Iris pigment epithelial cell (primary cell): ENCODE results near the gene CALN1.
A peak's percentile ranks its signal among the peaks of the same experiment; 100 is the strongest.
"Not testable (repeated sequence)": the region's sequence is repeated elsewhere in the genome, so short reads cannot be mapped to it uniquely, and the experiment has no call there.

Source experiments
- DNase-seq: peaks from one replicate; pipeline ENCODE4 v3.0.0-alpha.2; 2011; ENCODE audit warnings: low read depth

Gene CALN1

DNA sequence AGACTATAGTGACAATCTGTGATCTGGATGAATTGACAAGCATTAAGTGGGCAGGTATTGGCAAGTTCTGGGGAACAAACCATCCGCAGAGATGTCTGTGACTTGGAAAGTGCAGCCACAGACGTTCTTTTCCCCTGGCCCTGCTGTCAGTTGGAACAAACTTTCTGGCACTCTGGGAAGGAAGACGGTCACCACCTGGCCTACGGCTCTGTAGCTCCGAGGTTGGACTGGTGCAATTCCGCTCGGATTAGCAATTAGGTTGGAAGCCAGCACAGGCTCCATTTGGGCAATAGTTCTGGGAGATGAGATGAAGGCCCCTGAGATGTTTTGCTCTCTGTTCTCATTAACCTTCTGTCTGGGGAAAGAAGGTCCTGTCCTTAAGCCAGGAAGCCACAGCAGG, 437.5 kb downstream of the CALN1 start:
- no peak for DNase-seq

DNA sequence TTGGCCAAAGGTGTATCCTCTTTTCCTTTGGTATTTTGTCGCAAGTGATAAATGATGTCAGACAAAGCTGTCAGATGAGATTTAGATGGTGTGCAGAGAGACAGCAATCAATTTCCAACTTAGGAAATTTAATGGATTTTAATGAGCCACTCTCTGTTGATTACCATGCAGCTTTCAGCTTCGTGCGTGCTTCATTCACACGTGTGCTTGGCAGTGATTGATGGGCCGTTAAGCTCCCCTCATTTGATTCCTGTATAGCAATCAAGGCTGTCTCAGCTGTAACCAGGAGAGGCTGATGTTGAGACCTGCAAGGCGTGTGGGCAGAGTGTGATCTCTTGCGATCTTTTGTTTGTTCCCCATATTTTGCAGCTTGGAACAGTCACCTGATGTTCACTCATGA, 439.6 kb downstream of the CALN1 start:
- no peak for DNase-seq

DNA sequence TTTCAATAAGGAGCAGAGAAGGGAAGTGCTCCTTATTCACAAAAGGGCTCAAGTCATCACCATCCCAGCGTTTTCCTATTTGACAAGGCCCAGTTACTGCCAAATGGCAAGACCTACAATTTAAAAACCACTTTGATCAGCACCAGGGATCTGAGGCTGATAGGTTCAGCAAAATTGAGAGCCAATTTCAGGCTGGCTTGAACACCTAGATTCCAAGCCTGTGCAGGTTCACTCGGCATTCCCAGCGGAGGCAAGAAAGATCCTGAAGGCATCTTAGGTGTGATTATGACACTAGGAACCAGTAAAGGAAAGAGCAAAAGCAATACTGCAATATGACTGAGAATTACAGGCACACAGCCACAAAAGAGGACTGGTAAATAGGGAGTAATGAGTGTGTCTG, 441.4 kb downstream of the CALN1 start:
- no peak for DNase-seq

DNA sequence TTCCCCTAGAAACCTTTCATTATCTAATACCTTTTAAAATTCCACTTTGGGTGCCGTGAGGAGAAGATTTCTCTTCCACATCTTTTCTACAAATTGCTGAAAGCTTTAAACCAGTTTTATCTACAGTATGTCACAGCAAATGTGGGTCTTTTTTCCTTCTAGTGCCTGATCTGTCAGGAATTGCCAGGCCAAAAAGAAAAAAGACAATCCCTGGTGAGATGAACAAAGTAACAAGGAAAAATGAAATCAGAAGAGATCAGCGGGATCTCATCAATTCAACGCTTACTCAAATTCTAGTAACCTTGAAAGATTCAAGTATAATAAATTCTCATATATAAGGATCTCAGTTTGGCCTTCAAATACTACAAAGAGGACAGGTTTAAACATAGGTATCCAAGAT, 449.5 kb downstream of the CALN1 start:
- DNase-seq, result no peak

DNA sequence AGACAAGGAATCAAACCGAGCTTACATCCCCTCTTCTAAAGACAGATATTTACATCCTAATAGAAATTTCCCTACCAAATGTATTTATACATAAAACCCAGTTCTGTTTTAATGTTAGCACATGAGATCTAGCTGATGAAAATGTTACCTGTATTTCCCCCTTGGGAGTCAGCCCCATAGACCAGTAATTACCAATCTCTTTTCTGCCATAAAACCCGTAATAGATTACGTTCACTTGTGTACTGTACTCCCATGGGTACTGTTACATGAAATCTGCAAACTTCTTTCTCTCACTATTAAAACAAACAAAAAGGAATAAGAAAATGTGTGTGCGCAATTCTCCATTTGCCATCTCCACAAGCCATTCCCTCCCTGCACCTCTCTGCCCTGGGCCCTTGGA, 450.9 kb downstream of the CALN1 start:
- DNase-seq, result no peak

DNA sequence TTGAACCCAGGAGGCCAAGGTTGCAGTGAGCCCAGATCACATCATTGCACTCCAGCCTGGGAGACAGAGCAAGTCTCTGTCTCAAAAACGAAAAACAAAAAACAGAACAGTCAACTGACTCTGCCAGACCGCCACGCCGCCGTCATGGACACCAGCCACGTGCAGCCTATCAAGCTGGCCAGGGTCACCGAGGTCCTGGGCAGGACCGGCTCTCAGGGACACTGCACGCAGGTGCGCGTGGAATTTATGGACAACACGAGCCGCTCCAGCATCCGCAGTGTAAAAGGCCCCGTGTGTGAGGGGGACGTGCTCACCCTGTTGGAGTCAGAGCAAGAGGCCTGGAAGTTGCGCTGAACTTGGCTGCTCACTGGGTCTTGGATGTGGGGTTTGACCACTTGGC, 470.0 kb downstream of the CALN1 start:
- no peak for DNase-seq

DNA sequence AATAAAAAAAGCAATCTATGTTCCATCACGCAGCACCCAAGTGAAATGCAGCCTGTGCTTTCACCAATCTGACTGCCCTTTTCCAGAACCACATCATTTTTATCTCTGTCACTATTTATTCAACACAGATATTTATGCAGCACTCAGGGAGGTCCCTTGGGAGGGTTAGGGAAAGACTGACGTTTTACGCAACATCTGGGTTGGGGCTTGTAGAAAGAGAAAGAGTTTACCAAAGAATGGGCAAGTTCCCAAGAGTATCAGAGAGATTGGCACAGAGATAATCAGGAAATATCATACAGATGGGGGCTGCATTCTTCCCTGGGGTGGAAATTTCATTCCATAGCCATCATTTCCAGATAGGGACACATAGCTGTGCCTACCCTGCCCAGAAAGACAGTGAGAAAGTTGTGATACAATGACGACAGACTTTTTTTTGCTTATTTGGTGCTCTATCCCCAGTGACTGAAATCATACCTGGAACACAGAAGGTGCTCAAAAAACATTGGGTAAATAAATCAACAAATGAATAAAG, 474.2 kb downstream of the CALN1 start:
- DNase-seq, result no peak

DNA sequence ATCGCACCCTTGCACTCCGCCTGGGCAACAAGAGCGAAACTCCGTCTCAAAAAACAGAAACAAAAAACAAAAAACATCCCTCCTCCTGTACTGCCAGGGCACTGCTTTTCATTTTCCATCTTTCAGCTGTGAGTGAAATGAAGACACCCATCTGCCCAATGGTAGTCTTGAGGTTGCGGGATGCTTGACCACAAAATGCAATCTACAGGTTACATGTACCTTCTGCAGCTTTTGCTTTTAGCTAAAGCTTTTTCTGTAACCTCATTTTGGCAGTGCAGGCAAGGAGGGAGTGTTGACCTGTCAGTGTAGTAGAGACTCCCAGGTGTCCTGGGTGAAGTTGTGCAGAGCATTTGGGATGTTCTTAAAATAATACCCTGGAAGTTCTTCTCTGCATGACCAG, 476.5 kb downstream of the CALN1 start:
- DNase-seq, result no peak

DNA sequence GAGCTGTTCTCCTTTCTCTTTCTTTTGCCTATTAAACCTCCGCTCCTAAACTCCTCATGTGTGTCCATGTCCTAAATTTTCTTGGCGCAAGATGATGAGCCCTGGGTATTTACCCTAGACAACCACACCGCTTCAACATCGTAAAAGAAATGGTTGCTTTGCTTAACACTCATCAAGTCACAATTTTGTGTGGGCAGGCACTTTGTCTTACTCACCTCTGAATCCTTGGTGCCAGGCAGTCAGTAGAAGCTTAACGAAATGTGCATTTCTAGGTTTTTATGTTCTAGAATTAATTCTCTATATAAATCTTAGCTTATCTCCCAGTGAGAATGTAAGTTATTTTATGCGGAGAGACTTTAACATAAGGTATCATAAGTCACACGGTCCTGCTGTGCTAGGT, 478.7 kb downstream of the CALN1 start:
- DNase-seq, result no peak

DNA sequence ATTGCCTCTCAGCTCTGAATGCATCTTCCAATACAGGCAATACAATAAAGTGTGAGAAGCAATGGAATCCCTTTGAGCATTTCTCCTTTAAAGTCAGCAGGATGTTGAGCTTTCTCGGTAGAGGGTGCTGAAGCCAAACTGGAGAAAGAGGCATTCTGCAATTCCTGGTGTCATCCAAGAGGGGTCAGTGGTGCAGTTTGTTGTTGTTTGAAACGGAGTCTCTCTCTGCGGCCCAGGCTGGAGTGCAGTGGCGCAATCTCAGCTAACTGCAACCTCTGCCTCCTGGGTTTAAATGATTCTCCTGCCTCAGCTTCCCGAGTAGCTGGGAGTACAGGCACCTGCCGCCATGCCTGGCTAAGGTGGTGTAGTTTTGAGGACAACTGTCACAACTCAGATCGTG, 486.5 kb downstream of the CALN1 start:
- peak; percentile 3 for DNase-seq

DNA sequence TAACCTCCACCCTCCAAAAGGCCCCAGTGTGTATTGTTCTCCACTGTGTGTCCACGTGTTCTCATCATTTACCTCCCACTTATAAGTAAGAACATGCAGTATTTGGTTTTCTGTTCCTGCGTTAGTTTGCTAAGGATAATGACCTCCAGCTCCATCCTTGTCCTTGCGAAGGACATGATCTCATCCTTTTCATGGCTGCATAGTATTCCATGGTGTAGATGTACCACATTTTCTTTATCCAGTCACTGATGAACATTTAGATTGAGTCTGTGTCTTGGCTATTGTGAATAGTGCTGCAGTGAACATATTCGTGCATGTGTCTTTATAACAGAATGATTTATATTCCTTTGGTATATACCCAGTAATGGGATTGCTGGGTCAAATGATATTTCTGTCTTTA, 497.9 kb downstream of the CALN1 start:
- not testable (repeated sequence) for DNase-seq

DNA sequence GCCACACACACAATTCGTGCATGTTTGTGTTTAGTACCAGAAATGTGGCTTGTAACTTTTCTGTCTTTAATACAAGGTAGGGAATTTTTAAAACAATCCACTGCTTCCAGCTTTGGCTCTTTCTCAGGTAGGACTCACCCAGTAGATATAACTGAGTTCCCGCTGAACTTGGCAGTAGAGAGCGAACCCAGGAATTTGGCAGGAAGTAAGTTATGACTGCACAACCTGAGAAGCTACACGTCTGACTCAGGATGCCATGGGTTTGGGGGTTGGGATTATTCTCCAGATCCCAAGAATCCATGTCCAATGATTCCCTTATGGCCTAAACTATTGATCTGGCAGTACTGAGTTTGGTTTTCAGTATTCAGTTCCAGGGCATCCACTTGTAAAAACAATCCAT, 499.7 kb downstream of the CALN1 start:
- no peak for DNase-seq

DNA sequence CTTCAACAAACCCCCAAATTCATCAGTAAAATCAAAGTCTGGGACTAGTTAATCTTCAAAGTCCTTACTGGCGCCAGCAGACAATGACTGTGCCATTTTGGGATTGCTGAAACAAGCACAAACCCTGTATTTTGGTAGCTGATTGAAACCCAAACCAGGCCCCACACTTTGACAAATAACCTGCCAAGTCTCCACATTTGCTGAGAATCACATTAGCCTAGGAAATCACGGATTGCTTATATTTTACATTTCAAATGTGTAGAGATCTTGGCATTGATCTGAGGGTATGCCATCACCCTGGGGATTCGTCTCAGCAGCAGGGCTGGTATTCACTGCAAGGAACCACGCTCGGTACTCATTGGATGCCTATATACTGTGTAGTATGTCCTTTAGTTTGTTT, 501.1 kb downstream of the CALN1 start:
- no peak for DNase-seq

DNA sequence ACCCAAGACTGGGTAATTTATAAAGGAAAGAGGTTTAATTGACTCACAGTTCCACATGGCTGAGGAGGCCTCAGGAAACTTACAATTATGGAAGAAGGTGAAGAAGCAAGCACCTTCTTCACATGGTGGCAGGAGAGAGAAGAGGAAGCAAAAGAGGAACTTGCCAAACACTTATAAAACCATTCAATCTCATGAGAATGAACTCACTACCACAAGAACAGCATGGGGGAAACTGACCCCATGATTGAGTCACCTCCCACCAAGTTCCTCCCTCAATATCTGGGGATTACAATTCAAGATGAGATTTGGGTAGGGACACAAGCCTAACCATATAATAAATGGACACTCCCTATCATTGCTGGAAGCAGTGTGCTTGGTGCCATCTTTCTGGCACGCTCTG, 506.3 kb downstream of the CALN1 start:
- DNase-seq, result no peak

DNA sequence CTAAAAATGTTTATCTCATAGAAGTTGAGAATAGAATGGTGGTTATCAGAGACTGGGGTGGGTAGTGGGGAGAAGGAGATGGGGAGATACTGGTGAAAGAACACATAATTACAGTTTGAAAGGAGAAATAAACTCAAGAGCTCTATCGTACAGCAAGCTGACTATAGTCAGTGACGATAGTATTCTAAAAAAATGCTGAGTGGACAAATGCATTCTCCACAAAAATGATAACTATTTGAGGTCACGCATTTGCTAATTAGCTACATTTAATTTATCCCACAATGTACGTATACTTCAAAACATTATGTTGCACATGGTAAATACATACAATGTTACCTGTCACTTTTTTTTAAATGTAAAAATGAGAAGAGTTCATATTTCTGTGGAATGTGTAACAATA, 507.7 kb downstream of the CALN1 start:
- DNase-seq, result no peak

DNA sequence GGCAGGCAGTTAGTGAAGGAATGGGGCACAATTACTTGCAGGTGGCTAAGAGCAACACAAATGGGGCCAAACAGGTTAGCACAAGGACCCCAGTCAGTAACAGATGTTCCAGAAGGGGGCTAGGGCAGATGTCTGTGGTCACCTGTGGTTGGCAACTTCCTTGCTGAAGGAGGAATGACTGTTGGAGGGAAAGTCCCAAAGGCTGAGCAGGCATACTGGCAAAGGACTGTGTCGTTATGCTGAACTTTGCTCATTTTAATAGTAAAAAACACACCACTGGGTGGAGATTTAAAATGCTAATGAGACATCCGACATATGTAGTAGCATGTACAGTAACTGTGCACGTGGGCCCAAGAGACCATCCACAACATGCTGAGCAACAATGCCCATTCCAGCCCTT, 511.6 kb downstream of the CALN1 start:
- DNase-seq, result no peak

DNA sequence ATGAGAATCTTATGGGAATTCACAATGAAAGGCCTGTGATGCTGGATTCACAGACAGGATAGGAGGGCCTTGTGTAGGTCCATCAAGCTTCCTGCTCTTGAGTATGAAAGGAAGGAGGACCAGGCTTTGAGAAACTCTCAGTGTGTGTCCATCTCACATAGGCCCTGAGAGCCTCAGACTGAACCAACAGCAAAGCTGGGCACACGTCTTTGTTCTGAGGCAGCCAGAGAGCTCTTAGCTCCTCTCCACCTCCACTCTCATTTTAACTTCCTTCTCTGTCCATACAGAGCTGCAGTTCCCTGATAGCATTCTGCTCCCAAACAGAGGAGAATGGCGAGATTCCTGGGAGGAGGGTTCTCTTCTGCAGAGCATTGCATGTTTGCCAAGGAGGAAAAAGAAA, 515.6 kb downstream of the CALN1 start:
- DNase-seq, result no peak

DNA sequence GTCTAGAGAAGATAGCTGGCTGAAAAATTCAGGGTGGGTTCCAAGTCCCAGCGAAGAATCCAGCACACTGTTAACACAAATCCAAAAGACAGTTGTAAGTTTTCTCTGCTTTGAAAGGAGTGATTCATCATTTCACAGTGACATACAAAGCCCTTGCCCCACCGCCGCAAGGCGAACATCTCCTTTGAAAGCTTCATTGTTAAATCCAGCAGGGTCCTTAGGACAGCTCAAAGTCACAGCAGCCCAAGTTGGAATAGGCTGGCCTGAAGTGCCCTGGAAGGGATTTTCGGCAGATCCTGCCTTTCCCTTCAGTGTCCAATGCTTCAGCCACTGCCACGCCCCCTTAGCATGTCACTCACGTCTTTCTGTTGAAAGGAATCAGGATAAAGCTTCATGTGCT, 526.1 kb downstream of the CALN1 start:
- no peak for DNase-seq

DNA sequence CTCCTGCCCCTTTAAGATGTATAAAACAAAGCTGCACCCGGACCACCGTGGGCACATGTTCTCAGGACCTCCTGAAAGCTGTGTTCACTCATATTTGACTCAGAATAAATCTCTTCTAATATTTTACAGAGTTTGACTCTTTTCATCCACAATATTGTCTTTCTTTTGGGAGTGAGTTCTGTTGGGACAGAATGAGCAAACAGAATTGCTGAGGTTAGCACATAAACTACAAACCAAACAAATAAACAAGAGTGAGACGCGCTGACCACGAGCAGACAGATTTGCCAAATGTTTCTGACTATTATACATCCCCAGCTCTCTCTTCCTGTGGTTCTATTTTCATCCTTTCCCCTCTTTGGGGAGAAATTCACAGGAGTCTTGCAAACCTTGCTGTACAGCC, 526.7 kb downstream of the CALN1 start:
- DNase-seq, result no peak

DNA sequence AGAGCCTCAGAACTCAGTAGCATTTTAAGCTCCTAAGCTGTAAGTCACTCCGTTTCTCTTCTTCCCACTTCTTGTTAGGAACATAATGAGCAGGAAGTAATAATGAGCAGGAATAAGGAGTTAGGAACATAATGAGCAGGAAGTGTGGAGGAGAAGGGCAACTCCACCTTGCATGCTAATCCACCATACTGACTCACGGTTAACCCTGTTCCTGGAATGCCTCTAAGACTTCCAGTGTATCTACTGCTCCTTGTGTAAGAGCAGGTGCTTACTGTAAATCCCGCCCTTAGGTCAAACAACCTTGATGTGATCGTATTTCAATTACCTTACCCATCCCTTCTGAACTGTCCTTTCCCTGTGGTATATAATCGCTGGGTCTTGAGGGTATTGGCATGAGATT, 528.7 kb downstream of the CALN1 start:
- no peak for DNase-seq

DNA sequence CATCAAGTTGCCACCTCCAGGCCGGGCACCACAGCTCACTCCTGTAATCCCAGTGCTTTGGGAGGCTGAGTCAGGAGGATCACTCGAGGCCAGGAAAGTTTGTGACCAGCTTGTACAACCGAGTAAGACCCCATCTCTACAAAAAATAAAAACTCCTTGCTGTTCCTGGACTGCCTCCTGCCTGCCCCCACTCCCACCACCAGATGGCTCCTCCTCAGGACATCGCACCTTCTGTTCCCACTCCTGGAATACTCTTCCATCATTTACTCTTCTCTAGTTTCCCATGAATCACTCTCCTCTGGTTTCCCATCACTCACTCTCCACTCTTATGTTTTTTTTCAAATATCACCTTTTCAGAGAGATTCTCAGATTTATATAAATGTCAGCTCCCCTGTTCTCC, 540.7 kb downstream of the CALN1 start:
- no peak for DNase-seq

DNA sequence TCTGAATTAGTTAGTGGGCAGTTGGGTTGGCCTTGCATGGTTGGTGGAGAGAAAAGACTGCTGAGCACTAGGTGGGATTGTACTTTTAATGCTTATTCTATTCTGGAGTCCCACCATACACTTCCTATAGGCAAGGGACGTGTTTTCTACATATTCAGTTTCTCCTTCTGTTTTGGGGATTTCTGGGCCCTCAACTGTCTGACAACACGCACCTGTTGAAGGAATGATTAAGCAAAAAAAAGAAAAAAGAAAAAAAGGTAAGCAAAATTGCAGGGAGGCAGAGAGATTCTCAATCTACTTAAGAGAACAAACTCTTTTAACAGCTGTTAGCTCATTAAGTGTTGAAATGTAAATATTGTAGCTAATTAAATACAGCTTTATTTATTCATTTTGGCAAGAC, 541.3 kb downstream of the CALN1 start:
- DNase-seq, result no peak

DNA sequence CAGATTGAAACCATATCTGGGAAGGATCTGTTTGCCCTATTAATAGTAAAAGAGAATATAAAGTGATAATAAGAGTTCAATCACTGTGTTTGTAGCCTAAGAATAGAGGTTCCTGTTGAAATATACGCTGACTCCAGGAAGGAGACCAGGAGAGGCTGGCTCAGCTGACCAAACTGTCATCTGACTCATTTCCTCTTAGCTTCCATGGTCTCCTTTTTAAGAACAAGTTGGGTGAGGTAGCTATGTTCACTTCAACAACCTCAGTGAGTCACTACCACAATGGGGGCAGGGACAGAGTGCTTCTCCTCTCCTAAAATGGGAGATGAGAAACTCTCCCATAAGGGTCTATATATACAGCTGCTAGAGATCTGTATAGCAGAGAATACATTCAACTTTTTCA, 543.3 kb downstream of the CALN1 start:
- peak; percentile 40 for DNase-seq

DNA sequence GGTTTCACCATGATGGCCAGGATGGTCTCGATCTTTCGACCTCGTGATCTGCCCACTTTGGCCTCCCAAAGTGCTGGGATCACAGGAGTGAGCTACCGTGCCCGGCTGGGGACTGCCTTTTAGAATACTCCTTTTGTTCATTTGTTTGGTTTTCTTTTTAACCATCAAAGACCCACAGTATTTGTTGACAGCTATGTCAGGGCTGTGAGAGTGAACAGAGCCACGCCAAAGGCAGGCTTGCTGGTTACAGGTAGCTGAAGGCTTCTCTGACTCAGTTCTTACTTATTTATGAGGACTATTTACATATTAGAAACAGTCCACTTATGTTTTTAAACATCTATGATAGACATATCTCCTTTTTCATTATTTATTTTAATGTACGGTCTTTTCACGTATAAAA, 544.5 kb downstream of the CALN1 start:
- no peak for DNase-seq

DNA sequence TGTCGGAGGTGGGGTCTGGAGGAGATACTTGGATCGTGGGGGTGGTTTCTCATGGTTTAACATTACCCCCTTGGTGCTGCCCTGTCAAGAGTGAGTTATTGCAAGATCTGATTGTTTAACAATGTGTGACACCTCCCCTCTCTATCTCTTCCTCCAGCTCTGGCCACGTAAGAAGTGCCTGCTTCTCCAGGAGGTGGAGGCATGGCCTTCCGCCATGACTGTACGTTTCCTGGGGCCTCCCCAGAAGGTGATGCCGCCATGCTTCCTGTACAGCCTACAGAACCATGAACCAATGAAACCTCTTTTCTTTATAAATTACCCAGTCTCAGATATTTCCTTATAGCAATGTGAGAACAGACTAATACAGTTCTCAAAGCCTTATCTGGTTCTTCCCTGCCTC, 547.0 kb downstream of the CALN1 start:
- no peak for DNase-seq
